ENCODE data around the gene GLCE. TPM values are rescaled to one million over a fixed set of nuclear protein-coding genes. Genes with fewer than 3 reads are reported as not detected.

The GLCE gene
- total and polyA plus RNA-seq, 9 of the 15 experiments (the other 6 are each of a cell fraction or from before 2014, with no cell fraction given): 4.6 to 12.3 (median 10.6) TPM

DNA sequence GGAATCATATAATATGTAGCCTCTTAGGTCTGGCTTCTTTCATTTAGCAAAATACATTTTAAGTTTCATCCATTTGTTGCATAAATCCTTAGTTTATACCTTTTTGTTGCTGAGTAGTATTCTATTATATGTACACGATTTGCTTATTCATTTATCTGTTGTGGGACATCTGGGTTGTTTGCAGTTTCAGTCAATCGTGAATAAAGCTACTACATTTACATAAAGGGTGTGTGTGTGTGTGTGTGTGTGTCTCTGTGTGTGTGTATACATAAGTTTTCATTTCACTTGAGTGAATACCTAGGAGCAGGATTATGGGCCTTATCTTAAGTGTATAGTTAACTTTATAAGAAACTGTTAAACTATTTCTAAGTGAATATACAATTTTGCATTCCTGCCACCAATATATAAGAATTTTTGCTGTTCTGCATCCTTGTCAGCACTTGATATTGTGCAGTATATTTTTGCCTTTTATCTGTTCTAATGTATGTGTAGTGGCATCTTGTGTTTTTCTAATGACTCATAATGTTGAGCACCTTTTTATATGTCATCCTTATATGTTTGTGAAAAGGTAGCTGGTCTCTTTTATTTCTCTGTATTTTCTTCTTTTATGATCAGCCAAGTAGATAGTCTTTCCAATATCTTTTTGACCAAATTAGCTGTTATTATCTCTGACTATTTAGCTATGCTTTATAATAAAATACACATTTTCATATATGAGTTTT lies 55.0 kb downstream of the GLCE start:
- H3K27me3 ChIP-seq (ENCODE audit: control insufficient read depth in 2 of 2, insufficient read depth in 2 of 2, low read length in 2 of 2): no peaks in the 10 kb centered on the region
- no TSS peak for BruUV-seq (replicated peaks)
- TF ChIP-seq ZNF23 (CRISPR knock-in tag; IDR thresholded peaks at IDR 0.05) (no peak), FOXA3 (CRISPR knock-in tag; conservative IDR thresholded peaks at IDR 0.05 in 1 of 2, IDR thresholded peaks at IDR 0.05 in 1 of 2) (0 out of 4 replicates have a peak, but pooled peaks of 1 of the 2 experiments have one; percentile 16), ZNF239 (CRISPR knock-in tag; IDR thresholded peaks at IDR 0.05) (no peak), MAFG (tag; conservative IDR thresholded peaks at IDR 0.05) (0 out of 2 replicates have a peak, but pooled peaks have one; percentile 48), ARID1B (IDR thresholded peaks at IDR 0.05) (peak; percentile 40; the same call in 1 of the 2 replicates), C11orf30 (IDR thresholded peaks at IDR 0.05; ENCODE audit: low read depth) (peak; percentile 27; the same call in 1 of the 2 replicates), NFE2 (IDR thresholded peaks at IDR 0.05; ENCODE audit: low read depth) (peak; percentile 40; the same call in 1 of the 2 replicates)
- 2% methylated on average over 2 of the region's 2 CpGs for WGBS (ENCODE audit: insufficient coverage, low coverage, missing lambda C conversion rate)
- H3K27ac ChIP-seq (ENCODE audit: extremely low read depth, low read depth, low read length): no peak overlapping the region
- ATAC-seq (no peak), DNase-seq (ENCODE audit: extremely low read depth in 1 of 4, low spot score in 3 of 4) (no peak), FAIRE-seq (no peak)
- intact Hi-C loops (cut with micrococcal nuclease): no loop called here
- H3K9me3 ChIP-seq (replicated peaks; ENCODE audit: control insufficient read depth, insufficient read depth, low read depth, low read length): no peaks in the 10 kb centered on the region
- ChIA-PET CTCF (ENCODE audit: low intra/inter-chr PET ratio) (no interaction called here), POLR2A (no interaction called here)
- no peaks in the 10 kb centered on the region for H3K9me1 ChIP-seq (ENCODE audit: control insufficient read depth, insufficient read depth, low read length)
- H3K4me3 ChIP-seq: no peak overlapping the region
- no peaks in the 10 kb centered on the region for H4K20me1 ChIP-seq (replicated peaks; ENCODE audit: control insufficient read depth, insufficient read depth, low read length)
- H3K4me1 ChIP-seq (replicated peaks in 1 of 2; ENCODE audit: control insufficient read depth in 2 of 2, insufficient read depth in 2 of 2, low read length in 2 of 2): no peaks in the 10 kb centered on the region
- H2AFZ ChIP-seq (ENCODE audit: low read depth, low read length): no peak overlapping the region
- no peak overlapping the region for H3K4me2 ChIP-seq (ENCODE audit: insufficient read depth, low read length)
- no peaks in the 10 kb centered on the region for H3K79me2 ChIP-seq (ENCODE audit: control insufficient read depth, insufficient read depth, low read length)
- H3K36me3 ChIP-seq (ENCODE audit: control insufficient read depth, insufficient read depth, low read length): no peaks in the 10 kb centered on the region
- no peak overlapping the region for H3K9ac ChIP-seq (ENCODE audit: insufficient read depth in 1 of 2, low read depth in 2 of 2, low read length in 2 of 2)
- in situ Hi-C loops (cut with MboI): no loop called here
